CD14-positive monocyte (primary cell): ENCODE data around the gene PKNOX2. TPM values are rescaled to one million over a fixed set of nuclear protein-coding genes. Genes with fewer than 3 reads are reported as not detected.

Source experiments
- DNase-seq, 3 donors: peaks; one replicate each; pipeline ENCODE4 v3.0.0-alpha.2; 2011 to 2022
- H2AFZ ChIP-seq: 2 replicates; pipeline ENCODE4 v1.6.0; 2012; ENCODE audit warnings: mild to moderate bottlenecking, low read depth, low read length, inconsistent platforms; ENCODE audit not compliant: insufficient read depth, poor library complexity, severe bottlenecking
- H3K27ac ChIP-seq, 2 donors: 1 replicate in 1 of 2; 2 replicates in 1 of 2; pipeline ENCODE4 v1.5.1; 2012 to 2013; ENCODE audit warnings: low read length in 2 of 2, control low read depth in 1 of 2, inconsistent platforms in 1 of 2, low read depth in 1 of 2, mild to moderate bottlenecking in 1 of 2
- H3K27me3 ChIP-seq, 2 donors: one replicate each; pipeline versions ENCODE4 v1.6.0 to v1.6.1; 2011 to 2013; ENCODE audit warnings: low read length in 2 of 2; ENCODE audit not compliant: control insufficient read depth in 2 of 2, insufficient read depth in 2 of 2
- H3K36me3 ChIP-seq, 2 donors: replicated peaks in 1 of 2; 1 replicate in 1 of 2; 2 replicates in 1 of 2; pipeline versions ENCODE4 v1.5.1 to v1.6.1; 2012 to 2013; ENCODE audit warnings: low read length in 2 of 2, control low read depth in 1 of 2, inconsistent platforms in 1 of 2, mild to moderate bottlenecking in 1 of 2; ENCODE audit not compliant: insufficient read depth in 2 of 2, control insufficient read depth in 1 of 2
- H3K4me1 ChIP-seq, 2 donors: 1 replicate in 1 of 2; 2 replicates in 1 of 2; pipeline versions ENCODE4 v1.5.1 to v1.6.1; 2012 to 2013; ENCODE audit warnings: low read length in 2 of 2, control low read depth in 1 of 2, inconsistent platforms in 1 of 2, mild to moderate bottlenecking in 1 of 2, moderate library complexity in 1 of 2; ENCODE audit not compliant: insufficient read depth in 2 of 2, control insufficient read depth in 1 of 2
- H3K4me2 ChIP-seq: replicated peaks from 2 replicates; pipeline ENCODE3; 2012; ENCODE audit warnings: low read length, moderate library complexity, mild to moderate bottlenecking; ENCODE audit not compliant: poor library complexity, severe bottlenecking; ENCODE audit errors: extremely low read depth
- H3K4me3 ChIP-seq, 3 experiments: fragments of 200-600 bp in 1 of 3; sonication (generic) in 1 of 3; replicated peaks in 1 of 3; 1 replicate in 2 of 3; 2 replicates in 1 of 3; pipeline ENCODE4 v1.5.1; 2011 to 2013; ENCODE audit warnings: low read length in 3 of 3, mild to moderate bottlenecking in 3 of 3, control low read depth in 2 of 3, low read depth in 2 of 3, inconsistent platforms in 1 of 3, moderate library complexity in 1 of 3
- H3K79me2 ChIP-seq: 2 replicates; pipeline ENCODE4 v1.6.0; 2012; ENCODE audit warnings: mild to moderate bottlenecking, control low read depth, inconsistent platforms, low read length, moderate library complexity; ENCODE audit not compliant: insufficient read depth
- H3K9ac ChIP-seq: 2 replicates; pipeline ENCODE4 v1.6.0; 2017; ENCODE audit warnings: low read length, mild to moderate bottlenecking; ENCODE audit not compliant: insufficient read depth, poor library complexity, severe bottlenecking
- H3K9me3 ChIP-seq, 2 donors: replicated peaks in 1 of 2; 1 replicate in 1 of 2; 2 replicates in 1 of 2; pipeline versions ENCODE4 v1.5.1 to v1.6.1; 2012 to 2013; ENCODE audit warnings: low read length in 2 of 2, control low read depth in 1 of 2; ENCODE audit not compliant: control insufficient read depth in 1 of 2, insufficient read depth in 1 of 2
- H4K20me1 ChIP-seq: 2 replicates; pipeline ENCODE4 v1.6.0; 2012; ENCODE audit warnings: mild to moderate bottlenecking, low read length, control low read depth, moderate library complexity; ENCODE audit not compliant: insufficient read depth
- H3K27ac Mint-ChIP-seq, 7 donors: one replicate each; pipeline ENCODE4 v1.8.0; 2020; ENCODE audit warnings: mild to moderate bottlenecking in 7 of 7, mixed read lengths in 7 of 7, moderate library complexity in 6 of 7, inconsistent platforms in 2 of 7
- H3K27me3 Mint-ChIP-seq, 3 donors: one replicate each; pipeline ENCODE4 v1.8.0; 2021 to 2022; ENCODE audit warnings: low read depth in 3 of 3, mild to moderate bottlenecking in 3 of 3, mixed read lengths in 3 of 3, moderate library complexity in 3 of 3, inconsistent platforms in 1 of 3
- H3K36me3 Mint-ChIP-seq, 2 donors: one replicate each; pipeline ENCODE4 v1.8.0; 2020; ENCODE audit warnings: mixed read lengths in 2 of 2, inconsistent platforms in 1 of 2, mild to moderate bottlenecking in 1 of 2
- H3K4me1 Mint-ChIP-seq: one replicate; pipeline ENCODE4 v1.8.0; 2020; ENCODE audit warnings: mild to moderate bottlenecking, mixed read lengths
- H3K4me3 Mint-ChIP-seq, 2 donors: one replicate each; pipeline ENCODE4 v1.8.0; 2020; ENCODE audit warnings: mild to moderate bottlenecking in 2 of 2, mixed read lengths in 2 of 2, moderate library complexity in 1 of 2
- H3K9me3 Mint-ChIP-seq, 7 donors: one replicate each; pipeline ENCODE4 v1.8.0; 2020 to 2022; ENCODE audit warnings: mixed read lengths in 7 of 7, mild to moderate bottlenecking in 6 of 7, moderate library complexity in 6 of 7, inconsistent platforms in 2 of 7
- WGBS: methylation state at CpG from one replicate; pipeline ENCODE4 v1.1.5; 2013; ENCODE audit warnings: missing lambda C conversion rate; ENCODE audit not compliant: insufficient coverage; 5-methylcytosine and 5-hydroxymethylcytosine counted together
- intact Hi-C, 2 donors: fragments of 100-400 bp; cut with micrococcal nuclease; formaldehyde crosslinking; loops; one replicate each; pipeline versions ENCODE4 v1.15.0 to v1.15.1; 2023
- polyA plus RNA-seq, 3 donors: library from polyadenylated mRNA; depleted of rRNA in 1 of 3; unstranded in 2 of 3; stranded (reverse) in 1 of 3; fragments of 300-500 nt in 2 of 3; fragments of >200 nt in 1 of 3; fragmentation: Illumina TruSeq in 2 of 3; gene quantifications; 1 replicate in 2 of 3; 2 replicates in 1 of 3; pipeline ENCODE4 v1.2.3, GENCODE V29; 2012 to 2021
- TF ChIP-seq, protein P1 (sequence below): fragments of 200-600 bp; IDR thresholded peaks from one replicate; pipeline ENCODE4 v1.8.0; 2022; ENCODE audit warnings: antibody characterized with exemption, mild to moderate bottlenecking

PKNOX2 gene
- polyA plus RNA-seq, 3 donors = not detected

GRCh38 chr11:125398994-125399640 is 234.6 kb downstream of the PKNOX2 start:
- Histone ChIP-seq H3K36me3 (no peaks in the 10 kb centered on the region), H3K4me3 (no peak overlapping the region), H3K27me3 (peaks cover 0 to 13% of the 10 kb centered on the region in 2 donors), H3K4me2 (no peak overlapping the region), H3K9me3 (no peaks in the 10 kb centered on the region), H2AFZ (no peak overlapping the region), H3K4me1 (no peaks in the 10 kb centered on the region), H3K27ac (no peak overlapping the region), H3K9ac (no peak overlapping the region), H4K20me1 (no peaks in the 10 kb centered on the region), H3K79me2 (no peaks in the 10 kb centered on the region)
- H3K4me1 Mint-ChIP-seq = no peaks in the 10 kb centered on the region
- H3K27me3 Mint-ChIP-seq = peaks cover 13 to 32% (median 21%) of the 10 kb centered on the region in 3 donors
- peaks cover 0 to 2% (median 0%) of the 10 kb centered on the region in 7 donors for H3K9me3 Mint-ChIP-seq
- H3K27ac Mint-ChIP-seq = no peak overlapping the region
- no peaks in the 10 kb centered on the region for H3K36me3 Mint-ChIP-seq
- TF ChIP-seq, protein P1, sequence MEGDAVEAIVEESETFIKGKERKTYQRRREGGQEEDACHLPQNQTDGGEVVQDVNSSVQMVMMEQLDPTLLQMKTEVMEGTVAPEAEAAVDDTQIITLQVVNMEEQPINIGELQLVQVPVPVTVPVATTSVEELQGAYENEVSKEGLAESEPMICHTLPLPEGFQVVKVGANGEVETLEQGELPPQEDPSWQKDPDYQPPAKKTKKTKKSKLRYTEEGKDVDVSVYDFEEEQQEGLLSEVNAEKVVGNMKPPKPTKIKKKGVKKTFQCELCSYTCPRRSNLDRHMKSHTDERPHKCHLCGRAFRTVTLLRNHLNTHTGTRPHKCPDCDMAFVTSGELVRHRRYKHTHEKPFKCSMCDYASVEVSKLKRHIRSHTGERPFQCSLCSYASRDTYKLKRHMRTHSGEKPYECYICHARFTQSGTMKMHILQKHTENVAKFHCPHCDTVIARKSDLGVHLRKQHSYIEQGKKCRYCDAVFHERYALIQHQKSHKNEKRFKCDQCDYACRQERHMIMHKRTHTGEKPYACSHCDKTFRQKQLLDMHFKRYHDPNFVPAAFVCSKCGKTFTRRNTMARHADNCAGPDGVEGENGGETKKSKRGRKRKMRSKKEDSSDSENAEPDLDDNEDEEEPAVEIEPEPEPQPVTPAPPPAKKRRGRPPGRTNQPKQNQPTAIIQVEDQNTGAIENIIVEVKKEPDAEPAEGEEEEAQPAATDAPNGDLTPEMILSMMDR = no peak
- intact Hi-C loops = no loop called here
- DNase-seq = no peak
- whole genome bisulfite sequencing = 80% methylated on average over 6 of the region's 12 CpGs
- H3K4me3 Mint-ChIP-seq = no peak overlapping the region

- Histone ChIP-seq H3K4me1 (no peaks in the 10 kb centered on the region), H2AFZ (no peak overlapping the region), H3K27me3 (peaks cover 0 to 20% of the 10 kb centered on the region in 2 donors), H3K4me2 (no peak overlapping the region), H3K9ac (no peak overlapping the region), H3K9me3 (no peaks in the 10 kb centered on the region), H3K36me3 (no peaks in the 10 kb centered on the region), H4K20me1 (no peaks in the 10 kb centered on the region), H3K79me2 (no peaks in the 10 kb centered on the region), H3K27ac (no peak overlapping the region), H3K4me3 (no peak overlapping the region)
- no peak for DNase-seq
- intact Hi-C loops = no loop called here
- Mint-ChIP-seq H3K27ac (peak overlapping the region in 1 of 7 donors; percentile 10), H3K36me3 (no peaks in the 10 kb centered on the region), H3K4me3 (no peak overlapping the region), H3K9me3 (peaks cover 0 to 2% (median 0%) of the 10 kb centered on the region in 7 donors), H3K4me1 (peaks cover 3% of the 10 kb centered on the region), H3K27me3 (peaks cover 19 to 38% (median 26%) of the 10 kb centered on the region in 3 donors)
- 93% methylated on average over 3 of the region's 6 CpGs for WGBS
- TF ChIP-seq, protein P1 = no peak
These were observed 235.4 kb downstream of the PKNOX2 start for GRCh38 chr11:125399945-125400344.
